HepG2 (cell line): ENCODE measurements around the gene HTD2. TPM values are rescaled to one million over a fixed set of nuclear protein-coding genes. Genes with fewer than 3 reads are reported as not detected.
"Not testable (repeated sequence)": the region's sequence is repeated elsewhere in the genome, so short reads cannot be mapped to it uniquely, and the experiment has no call there.

Experiments
- ATAC-seq: fragments of 200-7000 bp; cut with Tn5 transposase; 3 replicates; pipeline ENCODE4 v1.9.1; 2020; ENCODE audit warnings: mild to moderate bottlenecking, moderate library complexity
- BruUV-seq: library from RNA; stranded (reverse); fragments of 400-500 nt; replicated peaks from 2 replicates; lab custom pipeline; 2021; lab: Mats Ljungman, UMichigan
- CTCF ChIA-PET: fragments of 300-600 bp; formaldehyde crosslinking; extraction: SDS; loops from one replicate; lab custom pipeline; 2021; ENCODE audit warnings: low total read pairs, inconsistent platforms, low intra/inter-chr PET ratio; lab: Yijun Ruan, JAX
- POLR2A ChIA-PET: fragments of 350-600 bp; sonication (Branson Sonifier 250); formaldehyde crosslinking; loops from one replicate; lab custom pipeline; 2020; ENCODE audit warnings: antibody characterized with exemption, inconsistent platforms; lab: Yijun Ruan, JAX
- DNase-seq: peaks from one replicate; pipeline ENCODE4 v3.0.0-alpha.2; 2015; ENCODE audit warnings: low spot score
- FAIRE-seq: peaks from 3 replicates; lab custom pipeline; 2011; peaks lifted over from hg19 to GRCh38; lab: Jason Lieb, UNC
- H2AFZ ChIP-seq: one replicate; pipeline ENCODE4 v1.6.1; 2011; ENCODE audit warnings: low read length, inconsistent platforms
- H3K27ac ChIP-seq: fragments of 300-600 bp; 3 replicates; pipeline ENCODE4 v1.8.0; 2011; ENCODE audit warnings: mixed run types, mild to moderate bottlenecking, mixed read lengths, low read length, inconsistent platforms; ENCODE audit not compliant: insufficient read depth; ENCODE audit errors: extremely low read length
- H3K27me3 ChIP-seq, 2 experiments: fragments of 200-600 bp in 1 of 2; 2 replicates in 1 of 2; 3 replicates in 1 of 2; pipeline versions ENCODE4 v1.6.0 to v1.8.0; 2011; ENCODE audit warnings: low read length in 2 of 2, mild to moderate bottlenecking in 2 of 2, moderate library complexity in 2 of 2, inconsistent platforms in 1 of 2; ENCODE audit not compliant: insufficient read depth in 2 of 2, control insufficient read depth in 1 of 2
- H3K36me3 ChIP-seq, 2 experiments: fragments of 200-600 bp in 1 of 2; replicated peaks in 1 of 2; 2 replicates in 1 of 2; 3 replicates in 1 of 2; pipeline versions ENCODE4 v1.5.1 to v1.8.0; 2011; ENCODE audit warnings: low read length in 2 of 2, inconsistent platforms in 1 of 2; ENCODE audit not compliant: insufficient read depth in 2 of 2, control insufficient read depth in 1 of 2
- H3K4me1 ChIP-seq: 2 replicates; pipeline ENCODE4 v1.5.1; 2012; ENCODE audit warnings: low read length, inconsistent platforms; ENCODE audit not compliant: insufficient read depth
- H3K4me2 ChIP-seq: 2 replicates; pipeline ENCODE4 v1.6.0; 2011; ENCODE audit warnings: low read depth, low read length, inconsistent platforms
- H3K4me3 ChIP-seq, 3 experiments: fragments of 200-600 bp in 1 of 3; sonication (generic), shearing (Covaris generic) in 1 of 3; replicated peaks in 1 of 3; 2 replicates each; pipeline ENCODE4 v1.5.1; 2011 to 2016; ENCODE audit warnings: low read length in 3 of 3, inconsistent platforms in 2 of 3, low read depth in 2 of 3, mild to moderate bottlenecking in 2 of 3, control low read depth in 1 of 3, mixed read lengths in 1 of 3; ENCODE audit not compliant: insufficient read depth in 1 of 3
- H3K79me2 ChIP-seq: one replicate; pipeline ENCODE4 v1.6.1; 2011; ENCODE audit warnings: low read length, inconsistent platforms; ENCODE audit not compliant: insufficient read depth
- H3K9ac ChIP-seq: 2 replicates; pipeline ENCODE4 v1.6.0; 2011; ENCODE audit warnings: mild to moderate bottlenecking, low read depth, low read length, inconsistent platforms; ENCODE audit not compliant: insufficient read depth
- H3K9me3 ChIP-seq: 2 replicates; pipeline ENCODE4 v1.5.1; 2012; ENCODE audit warnings: mild to moderate bottlenecking, low read length
- H4K20me1 ChIP-seq: 2 replicates; pipeline ENCODE4 v1.6.0; 2011; ENCODE audit warnings: inconsistent platforms, mild to moderate bottlenecking, low read length, moderate library complexity; ENCODE audit not compliant: insufficient read depth
- ATF7 ChIP-seq, 2 experiments: fragments of 450-650 bp in 1 of 2; sonication (generic) in 1 of 2; formaldehyde crosslinking in 1 of 2; IDR thresholded peaks; 2 replicates each; pipeline versions ENCODE4 v1.4.0 to v1.6.1; 2016 to 2020; ENCODE audit warnings: antibody characterized with exemption in 1 of 2, mild to moderate bottlenecking in 1 of 2, missing genetic modification reagents in 1 of 2
- MAZ ChIP-seq, 2 experiments: sonication (generic) in 1 of 2; formaldehyde crosslinking in 1 of 2; IDR thresholded peaks; 2 replicates each; pipeline versions ENCODE4 v1.5.0 to v1.6.1; 2012 to 2020; ENCODE audit warnings: low read depth in 2 of 2, mild to moderate bottlenecking in 2 of 2, borderline replicate concordance in 1 of 2, improper control_type of control experiment in 1 of 2, low read length in 1 of 2, missing genetic modification reagents in 1 of 2, moderate library complexity in 1 of 2
- NONO ChIP-seq, 2 experiments: fragments of 450-650 bp in 1 of 2; sonication (generic) in 1 of 2; formaldehyde crosslinking in 1 of 2; IDR thresholded peaks in 1 of 2; conservative IDR thresholded peaks in 1 of 2; 2 replicates each; pipeline versions ENCODE4 v1.6.1 to v1.8.0; 2017 to 2022; ENCODE audit warnings: mild to moderate bottlenecking in 1 of 2, missing genetic modification reagents in 1 of 2, moderate library complexity in 1 of 2
- WGBS: methylation state at CpG from one replicate; pipeline ENCODE4 v1.1.6; 2017; ENCODE audit warnings: low lambda C conversion rate; 5-methylcytosine and 5-hydroxymethylcytosine counted together
- in situ Hi-C: cut with HindIII; loops from 2 replicates; pipeline ENCODE4 v1.10.0; 2017; ENCODE audit warnings: low pct_unique_long_range_greater_than_20kb; ENCODE audit not compliant: extremely low pct_ligation_motif_present
- intact Hi-C: fragments of 100-400 bp; cut with micrococcal nuclease; formaldehyde crosslinking; loops from one replicate; pipeline ENCODE4 v1.10.0; 2022; ENCODE audit not compliant: unreplicated experiment
- polyA plus RNA-seq, 8 experiments: library from polyadenylated mRNA; depleted of rRNA in 3 of 8; stranded (reverse) in 7 of 8; unstranded in 1 of 8; fragments of >200 nt; fragmentation: Illumina TruSeq in 4 of 8; extraction: Trizol in 4 of 8; gene quantifications; 2 replicates each; pipeline versions ENCODE4 v1.2.1 to v1.2.3, GENCODE V29; 2011 to 2016; ENCODE audit warnings: low read depth in 4 of 8, missing spikeins in 1 of 8, mixed read lengths in 1 of 8; ENCODE audit not compliant: insufficient read depth in 1 of 8
- total RNA-seq, 5 experiments: library from RNA; depleted of rRNA; stranded (reverse); fragments of >200 nt; fragmentation: Illumina TruSeq; extraction: Trizol; gene quantifications; 2 replicates each; pipeline ENCODE4 v1.2.3, GENCODE V29; 2016; ENCODE audit warnings: low read depth in 1 of 5

HTD2 gene
- total and polyA plus RNA-seq, 2 of the 13 experiments (the other 11 are each of a cell fraction or from before 2014, with no cell fraction given), result 8.6 to 13.7 TPM

DNA sequence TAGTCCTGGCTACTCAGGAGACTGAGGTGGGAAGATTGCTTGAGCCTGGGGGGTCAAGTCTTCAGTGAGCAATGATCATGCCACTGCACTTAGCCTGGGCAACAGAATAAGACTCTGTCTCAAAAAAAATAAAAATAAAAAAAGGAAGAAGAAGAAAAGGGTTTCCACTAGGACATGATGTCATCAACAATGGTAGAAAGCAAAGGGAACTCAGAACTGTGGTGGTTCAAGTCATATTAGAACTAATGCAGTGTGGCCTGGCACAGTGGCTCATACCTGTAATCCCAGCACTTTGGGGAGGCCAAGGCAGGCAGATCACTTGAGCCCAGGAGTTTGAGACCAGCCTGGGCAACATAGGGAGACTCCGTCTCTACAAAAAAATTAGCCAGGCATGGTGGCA, 38.8 kb upstream of the HTD2 start:
- H3K9me3 ChIP-seq; H3K4me1 ChIP-seq; H3K27ac ChIP-seq; DNase-seq; H2AFZ ChIP-seq; FAIRE-seq; H4K20me1 ChIP-seq; BruUV-seq; H3K9ac ChIP-seq; H3K4me3 ChIP-seq; CTCF ChIA-PET; intact Hi-C loops; H3K27me3 ChIP-seq; H3K79me2 ChIP-seq; in situ Hi-C loops; H3K4me2 ChIP-seq; POLR2A ChIA-PET; ATAC-seq; TF ChIP-seq ATF7 (CRISPR knock-in tag; IDR thresholded peaks at IDR 0.05): not testable (repeated sequence)
- peaks cover 5 to 12% of the 10 kb centered on the region in 2 experiments; a peak in 3 of 5 replicates for H3K36me3 ChIP-seq
- no CpG with 5 or more reads among the region's 1 CpG for WGBS
- TF ChIP-seq ATF7 (IDR thresholded peaks at IDR 0.05), result peak; percentile 88

GRCh38 chr3:58269356-58269755, 37.0 kb upstream of the HTD2 start:
- no peak overlapping the region for H3K4me2 ChIP-seq
- H3K9me3 ChIP-seq, result no peaks in the 10 kb centered on the region
- H4K20me1 ChIP-seq, result no peaks in the 10 kb centered on the region
- peaks cover 7 to 12% of the 10 kb centered on the region in 2 experiments; a peak in 3 of 5 replicates for H3K36me3 ChIP-seq
- ChIA-PET POLR2A (no interaction called here), CTCF (no interaction called here)
- no peak for DNase-seq
- no peak overlapping the region for H3K4me3 ChIP-seq
- TF ChIP-seq NONO (IDR thresholded peaks at IDR 0.05) (no peak), NONO (CRISPR knock-in tag; conservative IDR thresholded peaks at IDR 0.05) (no peak), MAZ (IDR thresholded peaks at IDR 0.05; ENCODE audit: borderline replicate concordance, low read depth, low read length) (no peak), MAZ (CRISPR knock-in tag; IDR thresholded peaks at IDR 0.05; ENCODE audit: low read depth) (no peak)
- intact Hi-C loops (no loop called here), in situ Hi-C loops (no loop called here)
- no peaks in the 10 kb centered on the region for H3K27me3 ChIP-seq
- 0 out of 2 replicates have a peak, but pooled peaks cover 6% of the 10 kb centered on the region for H3K4me1 ChIP-seq
- H3K79me2 ChIP-seq, result no peaks in the 10 kb centered on the region
- H3K9ac ChIP-seq, result no peak overlapping the region
- FAIRE-seq, result no peak
- ATAC-seq, result no peak
- H3K27ac ChIP-seq, result no peak overlapping the region
- 90% methylated on average over 2 of the region's 2 CpGs for WGBS
- BruUV-seq, result no TSS peak
- no peak overlapping the region for H2AFZ ChIP-seq
